Left cardiac atrium (tissue), 4 donors: ENCODE results near the gene AADACL4. TPM values are rescaled to one million over a fixed set of nuclear protein-coding genes. Genes with fewer than 3 reads are reported as not detected.
A peak's percentile ranks its signal among the peaks of the same experiment; 100 is the strongest.
"Not testable (repeated sequence)": the region's sequence is repeated elsewhere in the genome, so short reads cannot be mapped to it uniquely, and the experiment has no call there.

ENCODE experiments used
- ATAC-seq, 2 donors: fragments of 200-7000 bp; cut with Tn5 transposase; one replicate each; pipeline ENCODE4 v1.9.1; 2020; ENCODE audit warnings: mild to moderate bottlenecking in 2 of 2, moderate library complexity in 2 of 2
- DNase-seq: peaks from one replicate; pipeline ENCODE4 v3.0.0-alpha.2; 2020
- intact Hi-C, 2 donors: fragments of 100-400 bp; cut with DNase I; formaldehyde crosslinking; loops; one replicate each; pipeline versions ENCODE4 v1.14.1 to v1.15.1; 2022 to 2023
- total RNA-seq, 2 donors: library from RNA; stranded (reverse); fragmentation: NEBNext Ultra II Directional; extraction: Animal tissue kit (Norgen Biotek cat#: 25700); gene quantifications; one replicate each; pipeline ENCODE4 v1.2.1, GENCODE V29; 2021
- donor health status: DM: no; HTN: yes; CAD: no.
- donor health status: DM: no; HTN: yes; CAD: no; lungs with severe emphysema.
- donor health status: DM: yes; HTN: yes; CAD: no.
- donor health status: Dilated cardiomyopathy.

AADACL4 gene
- total RNA-seq, 2 donors from 2014 or later = not detected

GRCh38 chr1:12645401-12645800 lies 1.5 kb downstream of the AADACL4 start:
- intact Hi-C loops, DNase-seq, ATAC-seq: not testable (repeated sequence)

DNA sequence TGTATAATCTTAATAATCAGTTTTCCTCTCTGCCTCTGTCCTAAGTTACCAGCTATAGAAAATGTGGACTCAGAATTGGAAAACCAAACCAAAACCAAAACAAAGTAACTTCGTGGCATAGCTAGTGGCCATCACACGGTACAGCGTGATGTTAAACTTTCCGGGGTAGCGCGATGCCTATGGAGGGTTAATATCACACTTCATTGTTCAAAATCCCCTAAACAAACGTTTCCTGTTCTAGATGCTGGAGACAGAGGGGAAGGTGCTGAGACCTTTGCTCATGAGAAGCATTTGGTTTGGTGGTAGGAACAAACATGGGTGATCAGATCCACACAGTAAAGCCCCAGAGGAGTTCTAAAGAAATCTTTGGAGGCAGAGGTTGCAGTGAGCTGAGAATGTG lies 4.9 kb downstream of the AADACL4 start:
- DNase-seq = no peak
- ATAC-seq = no peak
- intact Hi-C loops = no loop called here

DNA sequence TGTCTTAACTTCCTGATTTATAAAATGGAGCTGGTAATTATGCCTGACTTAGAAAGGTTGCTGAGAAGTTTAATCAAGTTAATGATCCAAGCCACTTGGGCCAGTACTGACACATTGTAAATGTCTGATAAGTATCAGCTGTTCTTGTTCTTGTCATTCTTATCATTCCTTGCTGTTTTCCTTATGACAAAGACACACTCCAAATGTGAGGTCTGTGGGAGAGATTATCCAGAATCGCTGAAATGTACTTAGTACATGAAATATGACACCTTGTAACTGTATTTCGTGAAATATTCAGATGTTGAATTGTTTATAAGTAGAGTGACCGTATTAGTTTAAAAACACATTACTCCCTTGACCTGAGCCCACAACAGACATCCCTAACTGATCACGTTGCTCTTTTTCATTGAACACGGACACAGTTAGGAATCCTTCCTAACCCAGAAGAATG lies 6.1 kb downstream of the AADACL4 start:
- ATAC-seq (no peak), DNase-seq (no peak)
- intact Hi-C loops = no loop called here

GRCh38 chr1:12654004-12654567 lies 10.2 kb downstream of the AADACL4 start:
- no peak for DNase-seq
- intact Hi-C loops = no loop called here
- ATAC-seq = no peak

DNA sequence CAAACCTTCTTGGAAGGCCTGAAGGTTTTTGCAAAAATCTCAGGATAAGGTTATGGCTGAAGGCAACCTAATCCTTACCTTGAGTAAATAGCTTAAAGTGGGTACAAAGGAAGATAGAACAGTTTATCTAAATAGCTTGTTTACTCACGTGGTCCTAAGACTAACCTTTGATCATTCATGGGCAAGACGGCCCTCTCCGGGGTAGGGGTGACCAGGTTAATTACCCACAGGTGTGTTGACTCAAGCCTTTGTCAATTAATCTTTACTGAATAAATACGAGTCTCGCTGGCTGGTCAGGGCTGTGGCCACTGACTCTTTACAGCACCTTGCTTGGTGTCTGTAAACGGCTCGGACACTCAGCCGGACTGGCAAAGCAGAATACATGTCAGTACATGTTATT lies 10.8 kb downstream of the AADACL4 start:
- intact Hi-C loops = loop anchor here in 1 of 2 donors (5.0 kb wide), 1 partner anchor 342 kb away; no protein-coding TSS in a partner anchor
- no peak for ATAC-seq
- DNase-seq = no peak

DNA sequence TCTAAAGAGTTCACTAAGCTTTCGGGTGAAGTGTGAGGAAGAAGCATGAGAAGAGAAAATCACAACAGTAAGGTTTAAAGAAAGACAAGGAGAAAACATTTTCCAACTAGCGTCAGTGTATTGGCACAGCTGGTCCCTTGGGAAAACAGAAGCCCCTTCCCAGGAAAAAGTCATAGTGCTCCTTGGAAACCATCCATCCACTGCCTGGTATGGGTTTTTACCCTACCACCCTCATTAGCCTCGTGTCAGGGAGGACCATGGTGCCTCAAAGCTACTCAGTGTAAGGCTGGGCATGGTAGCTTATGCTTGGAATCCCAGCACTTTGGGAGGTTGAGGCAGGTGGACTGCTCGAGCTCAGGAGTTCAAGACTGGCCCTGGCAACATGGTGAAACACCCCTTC lies 12.7 kb downstream of the AADACL4 start:
- ATAC-seq = no peak
- intact Hi-C loops = loop anchor here in 1 of 2 donors (5.0 kb wide), 1 partner anchor 344 kb away; no protein-coding TSS in a partner anchor

DNA sequence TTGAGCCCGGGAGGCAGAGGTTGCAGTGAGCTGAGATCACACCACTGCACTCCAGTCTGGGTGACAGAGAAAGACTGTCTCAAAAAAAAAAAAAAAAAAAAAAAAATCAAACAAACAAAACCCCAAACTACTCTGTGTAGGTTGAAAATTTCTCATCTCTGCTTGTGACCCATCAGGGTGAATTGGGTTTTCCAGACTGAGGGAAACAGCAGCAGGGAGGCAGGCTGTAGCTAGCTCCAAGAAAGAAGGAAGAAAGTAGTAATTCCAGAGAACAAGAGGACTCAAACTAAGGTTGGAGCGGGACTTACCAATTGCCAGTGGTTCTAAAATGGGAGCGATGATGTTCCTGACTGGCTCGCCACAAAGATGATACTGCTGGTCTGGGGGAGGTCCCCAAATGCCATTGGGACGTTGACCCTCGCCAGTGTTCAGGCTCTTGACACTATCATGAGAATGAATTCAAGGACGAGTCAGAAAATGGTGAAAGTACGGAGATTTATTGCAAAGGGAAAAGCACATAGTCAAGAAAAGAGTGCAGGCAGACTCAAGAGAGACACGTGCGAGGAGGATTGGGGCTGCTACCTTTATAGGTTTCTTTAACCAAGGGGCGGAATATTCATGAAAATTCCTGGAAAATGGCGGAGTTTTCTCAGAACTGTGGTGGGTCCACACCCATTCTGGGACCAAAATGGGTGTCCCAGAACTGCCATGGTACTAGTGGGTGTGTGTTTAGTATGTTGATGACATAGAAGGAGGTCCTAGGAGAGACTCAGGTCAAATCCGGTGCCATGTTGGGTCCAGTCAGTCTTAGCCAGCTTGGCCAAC lies 13.4 kb downstream of the AADACL4 start:
- ATAC-seq (no peak), DNase-seq (no peak)
- intact Hi-C loops = loop anchor here in 1 of 2 donors (5.0 kb wide), 1 partner anchor 345 kb away; no protein-coding TSS in a partner anchor

More for the DNA sequence above, 12.7 kb downstream of the AADACL4 start:
- no peak for DNase-seq

GRCh38 chr1:12657885-12658512 lies 14.1 kb downstream of the AADACL4 start:
- DNase-seq, ATAC-seq: not testable (repeated sequence)
- intact Hi-C loops = loop anchor here in 1 of 2 donors (5.0 kb wide), 1 partner anchor 346 kb away; no protein-coding TSS in a partner anchor

GRCh38 chr1:12658531-12659453 lies 14.9 kb downstream of the AADACL4 start:
- peak; percentile 85 to 90 for ATAC-seq
- intact Hi-C loops = loop anchor here in 1 of 2 donors (5.0 kb wide), 1 partner anchor 346 kb away; no protein-coding TSS in a partner anchor
- peak; percentile 68 for DNase-seq

DNA sequence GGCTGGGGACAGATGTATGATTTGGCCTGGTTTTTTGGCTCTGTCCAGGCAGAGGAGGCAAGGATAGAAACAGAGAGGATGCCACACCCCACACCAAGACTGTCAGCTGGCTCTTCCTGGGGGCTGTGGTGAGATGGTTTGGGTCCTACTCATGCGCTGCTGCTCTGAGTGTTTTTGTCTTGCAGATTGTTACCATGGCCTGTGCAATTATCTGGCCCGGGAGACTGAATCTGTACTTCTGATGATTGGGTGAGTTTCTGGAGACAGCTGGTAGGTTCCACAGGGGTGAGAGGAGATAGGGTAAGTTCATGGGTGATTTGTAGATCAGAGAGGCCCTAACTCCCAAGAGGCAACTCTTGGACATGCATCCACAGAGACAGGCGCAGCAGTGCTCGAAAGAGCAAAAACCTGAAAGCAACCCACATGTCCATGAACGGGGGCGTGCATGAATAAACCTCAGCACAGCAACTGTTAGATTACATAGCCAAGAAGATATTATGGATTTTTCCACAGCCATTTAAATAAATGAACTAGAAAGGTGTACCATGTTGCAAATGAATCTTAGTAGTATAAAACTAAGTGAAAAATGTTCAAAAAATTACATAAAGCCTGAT lies 17.8 kb downstream of the AADACL4 start:
- intact Hi-C loops = no loop called here
- DNase-seq (no peak), ATAC-seq (no peak)

- intact Hi-C loops = no loop called here
- no peak for DNase-seq
- no peak for ATAC-seq
Observed at GRCh38 chr1:12662556-12662955, 18.7 kb downstream of the AADACL4 start.

DNA sequence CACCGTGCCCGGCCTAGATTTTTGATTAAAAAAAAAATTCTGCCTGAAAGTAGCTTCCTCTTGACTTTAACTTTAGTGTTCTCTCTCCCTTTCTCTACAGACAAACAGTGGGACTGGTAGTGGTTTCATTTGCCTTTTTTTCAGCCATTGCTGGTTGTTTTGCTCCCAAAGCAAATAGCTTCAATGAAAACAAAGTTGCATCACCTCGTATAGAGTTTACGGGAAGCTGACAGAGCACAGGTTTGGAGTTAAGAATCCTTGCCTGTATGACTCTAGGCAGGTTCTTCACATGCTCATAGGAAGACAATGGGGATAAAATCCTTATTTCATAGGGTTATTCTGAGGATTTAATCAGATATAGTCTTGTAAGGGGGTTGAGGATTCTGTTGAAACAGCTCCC lies 21.6 kb downstream of the AADACL4 start:
- ATAC-seq (no peak), DNase-seq (no peak)
- intact Hi-C loops = no loop called here

DNA sequence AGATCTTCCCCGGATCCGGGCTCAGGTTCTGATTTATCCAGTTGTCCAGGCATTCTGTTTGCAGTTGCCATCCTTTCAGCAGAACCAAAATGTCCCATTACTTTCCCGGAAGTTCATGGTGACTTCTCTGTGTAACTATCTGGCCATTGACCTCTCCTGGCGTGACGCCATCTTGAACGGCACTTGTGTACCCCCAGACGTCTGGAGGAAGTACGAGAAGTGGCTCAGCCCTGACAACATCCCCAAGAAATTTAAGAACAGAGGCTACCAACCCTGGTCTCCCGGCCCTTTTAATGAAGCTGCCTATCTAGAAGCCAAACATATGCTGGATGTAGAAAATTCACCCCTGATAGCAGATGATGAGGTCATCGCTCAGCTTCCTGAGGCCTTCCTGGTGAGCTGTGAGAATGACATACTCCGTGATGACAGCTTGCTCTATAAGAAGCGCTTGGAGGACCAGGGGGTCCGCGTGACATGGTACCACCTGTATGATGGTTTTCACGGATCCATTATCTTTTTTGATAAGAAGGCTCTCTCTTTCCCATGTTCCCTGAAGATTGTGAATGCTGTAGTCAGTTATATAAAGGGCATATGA lies 22.4 kb downstream of the AADACL4 start:
- intact Hi-C loops = no loop called here
- ATAC-seq = no peak
- peak; percentile 27 for DNase-seq

DNA sequence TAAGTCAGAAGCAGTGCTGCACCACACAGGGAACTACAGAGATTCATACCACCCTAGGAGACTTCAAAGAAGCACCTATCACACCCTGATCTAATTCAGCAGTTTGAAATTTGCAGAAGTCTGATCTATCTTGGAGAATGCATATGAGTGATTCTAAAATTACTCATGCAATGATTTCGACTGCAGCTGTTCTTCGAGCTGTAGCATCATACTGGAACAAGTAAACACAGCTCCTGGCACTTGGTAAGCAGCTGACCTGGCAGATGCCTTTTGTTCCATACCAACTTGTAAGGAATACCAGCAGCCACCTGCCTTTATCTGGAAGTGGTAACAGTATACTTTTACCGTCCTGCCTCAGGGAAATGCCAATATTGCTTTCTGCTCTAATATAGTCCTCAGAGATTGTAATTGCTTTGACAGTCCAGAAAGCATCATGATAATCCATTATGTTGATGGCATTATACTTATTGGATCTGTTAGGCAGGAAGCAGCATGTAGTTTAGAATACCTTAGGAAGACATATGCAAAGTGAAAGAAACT lies 25.7 kb downstream of the AADACL4 start:
- ATAC-seq (no peak), DNase-seq (no peak)
- intact Hi-C loops = no loop called here

DNA sequence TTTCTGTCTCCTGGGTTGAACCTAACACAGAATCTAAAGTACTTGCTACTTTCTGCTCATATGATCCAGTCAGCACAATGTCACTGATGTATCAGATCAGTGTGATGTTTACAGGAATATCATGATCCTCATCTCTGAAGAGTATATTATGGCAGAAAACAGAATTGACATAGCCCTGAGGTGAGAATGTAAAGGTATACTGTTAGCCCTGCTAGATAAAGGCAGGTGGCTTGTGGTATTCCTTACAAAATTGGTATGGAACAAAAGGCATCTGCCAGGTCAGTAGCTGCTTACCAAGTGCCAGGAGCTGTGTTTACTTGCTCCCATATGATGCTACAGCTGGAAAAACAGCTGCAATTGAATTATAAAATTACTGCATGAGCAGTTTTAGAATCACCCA lies 30.5 kb downstream of the AADACL4 start:
- intact Hi-C loops = no loop called here
- no peak for ATAC-seq
- no peak for DNase-seq

GRCh38 chr1:12676122-12676521 lies 32.2 kb downstream of the AADACL4 start:
- ATAC-seq, intact Hi-C loops, DNase-seq: not testable (repeated sequence)

GRCh38 chr1:12677565-12677964 lies 33.7 kb downstream of the AADACL4 start:
- DNase-seq = no peak
- peak; percentile 74 to 91 for ATAC-seq
- intact Hi-C loops = no loop called here

DNA sequence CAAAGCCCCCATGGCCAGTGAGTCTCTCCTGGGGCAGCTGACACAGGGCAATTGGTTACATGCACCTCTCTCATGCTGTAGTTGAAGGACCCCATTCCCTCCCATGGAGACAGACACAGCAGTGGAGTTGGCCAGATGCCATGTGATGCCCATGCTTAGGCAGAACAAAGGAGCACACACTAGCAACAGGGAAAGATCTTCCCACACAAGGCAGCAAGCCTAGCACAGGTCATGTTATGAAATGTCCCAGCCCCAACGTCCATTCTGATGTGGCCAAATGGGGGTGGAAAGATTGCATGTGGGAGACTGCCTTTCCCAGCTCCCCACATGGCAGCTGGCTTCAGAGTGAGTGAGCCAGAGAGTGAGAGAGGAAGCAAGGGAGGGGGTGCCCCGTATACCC lies 34.5 kb downstream of the AADACL4 start:
- ATAC-seq (no peak), DNase-seq (no peak)
- intact Hi-C loops = no loop called here
